GOT3 (cell line): ENCODE data around the gene AUTS2.

ENCODE experiments used
- DNase-seq: peaks from one replicate; lab custom pipeline; 2025; ENCODE audit warnings: mixed read lengths; lab: John Stamatoyannopoulos, UW

AUTS2 gene

DNA sequence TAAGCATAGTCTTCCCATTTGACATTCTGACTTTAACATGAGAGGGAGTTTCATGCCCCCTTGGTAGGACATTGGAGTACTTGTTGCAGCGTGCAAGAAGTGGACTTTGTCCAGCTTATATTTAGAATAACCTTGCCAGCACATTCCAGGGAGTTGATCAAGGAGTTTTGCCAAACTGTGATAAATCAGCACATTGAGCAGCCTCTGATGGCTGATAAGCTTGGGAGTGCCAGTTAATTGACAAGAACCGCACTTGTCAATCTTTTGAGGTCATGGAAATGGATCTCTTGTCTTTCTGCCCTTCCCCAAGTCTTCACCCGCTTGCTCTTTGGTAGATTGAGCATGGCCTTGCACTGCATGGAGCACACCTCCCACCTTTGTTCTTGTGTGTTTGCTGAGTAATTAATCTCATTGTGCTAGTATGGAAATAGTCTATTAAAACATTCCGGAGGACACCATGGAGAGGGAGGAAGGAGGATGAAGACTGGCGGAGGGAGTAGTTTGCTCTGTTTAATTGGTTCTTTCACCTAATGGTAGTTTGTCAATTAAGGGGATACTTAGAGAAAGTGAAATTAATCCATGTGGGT is 865.2 kb downstream of the AUTS2 start:
- DNase-seq: no peak

- no peak for DNase-seq
Observed at GRCh38 chr7:70466725-70467364, 868.6 kb downstream of the AUTS2 start.

DNA sequence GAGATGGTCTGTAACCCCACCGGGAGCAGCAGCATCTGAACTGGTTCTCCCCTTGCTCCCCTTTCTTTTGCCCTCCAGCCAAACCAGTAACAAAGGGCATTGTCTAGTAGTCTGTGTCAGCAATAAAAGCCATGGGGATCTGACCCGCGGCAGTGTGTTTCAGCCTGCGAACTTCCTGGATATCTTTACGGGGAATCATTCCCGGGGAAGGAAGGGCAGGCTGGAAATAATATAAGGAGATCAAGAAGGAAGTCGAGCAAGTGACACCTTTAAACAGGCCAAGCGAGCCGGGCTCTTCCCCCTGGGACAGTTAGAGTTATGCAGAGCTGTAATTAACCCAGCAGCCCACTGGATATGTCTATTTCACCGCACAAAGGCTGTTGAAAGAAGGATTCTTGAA is 872.5 kb downstream of the AUTS2 start:
- DNase-seq: no peak

- DNase-seq: no peak
Observed at GRCh38 chr7:70472601-70473237, 874.4 kb downstream of the AUTS2 start.

DNA sequence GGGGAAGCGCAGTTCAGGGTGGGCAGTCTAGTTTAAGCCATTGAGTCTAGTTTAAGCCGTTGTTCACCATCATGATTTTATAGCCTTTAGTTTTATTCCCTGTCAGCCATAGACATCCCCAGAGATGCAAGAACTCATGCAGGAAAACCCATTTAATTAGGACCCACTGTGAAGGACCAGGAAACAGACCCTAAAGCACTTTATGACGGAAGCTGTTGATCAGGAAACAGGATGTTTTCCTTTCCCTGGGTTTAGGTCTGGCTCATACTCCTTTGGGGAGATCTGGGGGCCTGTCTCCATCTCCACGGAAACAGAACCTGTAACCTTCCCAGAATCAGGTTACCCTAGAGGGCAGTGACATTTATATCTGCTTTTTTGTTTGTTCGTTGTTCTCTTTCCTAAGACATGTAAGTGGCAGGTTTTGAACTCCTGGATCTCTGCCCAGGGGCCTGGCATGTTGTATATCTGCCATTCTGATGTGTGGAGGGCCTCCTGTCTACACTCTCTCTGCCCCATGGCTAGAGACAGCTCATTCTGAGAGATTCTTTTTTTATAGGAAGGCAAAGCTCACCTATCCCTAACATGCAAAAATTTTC is 876.5 kb downstream of the AUTS2 start:
- DNase-seq: no peak

GRCh38 chr7:70477036-70478010 is 879.0 kb downstream of the AUTS2 start:
- DNase-seq: no peak

GRCh38 chr7:70479153-70480021 is 881.1 kb downstream of the AUTS2 start:
- DNase-seq: no peak

- DNase-seq: no peak
Observed at GRCh38 chr7:70480927-70481569, 882.8 kb downstream of the AUTS2 start.

GRCh38 chr7:70481570-70482123 is 883.4 kb downstream of the AUTS2 start:
- DNase-seq: no peak

- DNase-seq: no peak
Observed at GRCh38 chr7:70484255-70484654, 886.0 kb downstream of the AUTS2 start.

DNA sequence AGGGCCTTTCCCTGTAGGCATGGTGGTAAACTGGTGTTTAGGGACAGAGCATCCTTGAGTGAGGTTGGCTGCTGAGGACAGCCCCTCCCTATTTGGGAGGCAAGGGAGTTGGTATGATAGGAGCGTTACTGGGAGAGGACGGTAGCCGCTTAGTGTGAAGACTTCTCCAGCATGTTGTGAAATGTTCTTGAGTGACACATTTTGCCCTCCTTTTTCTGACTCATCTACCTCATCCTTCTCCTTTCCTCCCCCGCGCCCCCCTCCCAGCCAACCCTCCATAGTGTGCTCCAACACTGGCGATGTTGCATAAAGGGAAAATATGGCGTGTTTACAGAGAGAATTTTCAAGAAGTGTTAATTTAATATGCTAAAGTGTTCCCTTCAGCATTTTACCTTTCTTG is 888.7 kb downstream of the AUTS2 start:
- DNase-seq: no peak

- DNase-seq: no peak
Observed at GRCh38 chr7:70487428-70487827, 889.2 kb downstream of the AUTS2 start.

DNA sequence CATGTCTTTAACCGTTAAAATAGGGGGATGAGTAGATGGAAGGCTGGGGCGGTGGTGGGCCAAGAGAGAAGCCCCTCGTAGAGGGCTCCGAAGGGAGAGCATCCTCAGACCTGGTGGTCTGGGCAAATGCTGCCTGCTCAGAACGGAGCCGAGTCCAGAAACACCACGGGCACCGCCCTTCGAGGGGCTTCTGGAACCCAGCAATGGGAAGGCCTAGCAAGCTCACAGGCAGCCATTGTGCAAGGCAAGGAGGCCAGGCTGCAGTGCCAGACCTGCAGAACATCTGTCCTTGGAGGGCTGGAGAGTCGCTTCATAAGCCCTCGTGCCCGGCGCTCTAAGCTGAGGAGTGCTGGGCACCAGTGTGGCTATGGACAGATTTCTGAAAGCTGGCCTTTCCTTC is 889.6 kb downstream of the AUTS2 start:
- no peak for DNase-seq

DNA sequence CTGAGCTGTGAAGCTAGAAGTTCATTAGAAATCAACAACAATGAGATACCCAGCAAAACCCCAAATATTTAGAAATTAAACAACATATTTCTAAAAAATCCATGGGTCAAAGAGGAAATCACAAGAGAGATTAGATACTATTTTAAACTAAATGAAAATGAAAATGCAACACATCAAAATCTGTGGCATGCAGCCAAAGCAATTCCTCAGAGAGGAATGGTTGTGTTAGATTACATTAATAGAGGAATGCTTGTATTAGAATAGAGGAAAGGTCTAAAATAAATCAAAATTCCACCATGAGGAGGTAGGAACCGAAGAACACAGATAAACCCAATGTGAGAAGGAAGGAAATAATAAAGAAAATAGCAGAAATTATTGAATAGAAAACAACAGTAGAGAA is 891.5 kb downstream of the AUTS2 start:
- DNase-seq: no peak

- DNase-seq: no peak
Observed at GRCh38 chr7:70492625-70493024, 894.4 kb downstream of the AUTS2 start.

- DNase-seq: no peak
Observed at GRCh38 chr7:70494225-70495032, 896.2 kb downstream of the AUTS2 start.

DNA sequence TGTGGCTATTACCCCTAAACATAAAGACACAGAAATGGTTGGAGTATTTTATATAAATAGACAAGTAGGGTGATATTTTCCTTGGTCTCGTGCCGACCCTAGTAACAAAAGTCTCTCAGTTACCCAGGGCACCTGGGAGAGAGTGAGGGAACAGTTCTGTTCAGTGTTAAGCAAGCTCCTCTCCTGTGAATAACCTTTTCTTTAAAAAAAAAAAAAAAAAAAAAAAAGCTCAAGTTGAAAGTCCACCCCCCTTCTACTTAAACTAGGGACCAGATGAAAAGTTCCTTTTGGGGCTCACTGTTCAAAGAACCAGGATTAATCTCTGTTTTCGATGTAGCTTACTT is 896.7 kb downstream of the AUTS2 start:
- no peak for DNase-seq

GRCh38 chr7:70497793-70498192 is 899.5 kb downstream of the AUTS2 start:
- no peak for DNase-seq

DNA sequence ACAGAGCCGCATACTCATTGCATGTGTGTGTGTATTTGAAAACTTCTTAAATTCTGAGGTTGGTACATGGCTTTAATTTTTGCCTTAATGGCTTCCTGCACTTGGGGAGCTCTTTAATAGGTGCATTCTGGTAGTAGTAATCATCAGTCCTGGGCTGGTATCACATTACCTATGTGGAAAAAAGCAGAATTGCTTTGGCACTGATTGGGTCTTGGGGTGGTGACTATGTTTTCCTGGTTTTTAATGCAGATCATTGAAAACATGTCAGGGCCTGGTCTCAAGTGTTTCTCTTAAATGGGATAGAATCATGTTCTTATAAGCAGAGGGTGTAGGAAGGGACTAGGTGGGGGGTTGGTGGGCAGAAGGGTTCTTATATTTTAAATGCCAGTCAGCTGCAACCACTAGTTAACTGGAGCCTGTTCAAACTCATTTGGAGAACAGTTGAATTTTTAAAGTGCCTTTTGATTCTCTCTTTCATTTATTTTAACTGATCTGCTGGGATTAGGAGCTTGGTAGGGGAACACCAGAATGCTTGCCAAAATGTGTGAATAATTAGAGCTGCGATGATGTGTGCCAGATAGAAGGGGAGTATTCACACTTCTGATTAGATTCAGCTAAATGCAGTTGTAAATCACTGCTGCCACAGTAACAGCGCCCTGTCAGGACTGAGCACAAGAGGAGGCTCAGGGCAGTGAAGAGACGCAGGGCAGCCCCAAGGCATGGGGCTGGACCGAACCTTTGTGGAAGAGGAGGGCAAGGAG is 900.1 kb downstream of the AUTS2 start:
- DNase-seq: no peak
